ENCODE measurements around the gene TRMT10B.
A peak's percentile ranks its signal among the peaks of the same experiment; 100 is the strongest.
"Not testable (repeated sequence)": the region's sequence is repeated elsewhere in the genome, so short reads cannot be mapped to it uniquely, and the experiment has no call there.

Gene TRMT10B

DNA sequence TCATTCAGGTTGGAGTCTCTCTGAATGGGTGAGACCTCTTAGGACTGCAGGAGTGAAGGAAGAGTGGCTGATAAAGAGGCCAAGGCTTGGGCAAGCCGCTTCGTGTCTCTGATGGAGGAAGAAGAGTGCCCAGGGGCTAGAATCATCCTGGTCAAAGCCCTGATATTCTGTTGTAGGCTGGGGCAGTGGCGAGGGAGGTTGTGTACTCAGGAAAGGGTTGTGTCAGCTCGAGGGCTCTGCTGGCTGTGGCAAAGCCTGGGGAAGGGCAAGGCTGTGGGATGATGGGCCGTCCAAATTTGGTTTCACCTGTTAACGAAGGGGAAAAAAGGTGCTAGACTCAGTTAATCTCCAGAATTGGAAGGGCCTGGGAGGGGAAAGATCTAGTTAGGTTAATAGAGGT is 2.4 kb upstream of the TRMT10B start:
- DNase-seq, result no peak

GRCh38 chr9:37751704-37752103 is 1.9 kb upstream of the TRMT10B start:
- DNase-seq, result not testable (repeated sequence)

DNA sequence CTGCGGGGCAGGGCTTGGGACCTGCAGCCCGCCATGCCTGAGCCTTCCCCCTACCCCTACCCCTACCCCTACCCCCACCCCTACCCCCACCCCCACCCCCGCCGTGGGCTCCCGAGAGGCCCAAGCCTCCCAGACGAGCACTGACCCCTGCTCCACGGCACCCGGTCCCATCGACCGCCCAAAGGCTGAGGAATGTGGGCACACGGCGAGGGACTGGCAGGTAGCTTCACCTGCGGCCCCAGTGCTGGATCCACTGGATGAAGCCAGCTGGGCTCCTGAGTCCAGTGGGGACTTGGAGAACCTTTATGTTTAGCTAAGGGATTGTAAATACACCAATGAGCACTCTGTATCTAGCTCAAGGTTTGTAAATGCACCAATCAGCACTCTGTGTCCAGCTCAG is 1.5 kb upstream of the TRMT10B start:
- DNase-seq, result not testable (repeated sequence)

DNA sequence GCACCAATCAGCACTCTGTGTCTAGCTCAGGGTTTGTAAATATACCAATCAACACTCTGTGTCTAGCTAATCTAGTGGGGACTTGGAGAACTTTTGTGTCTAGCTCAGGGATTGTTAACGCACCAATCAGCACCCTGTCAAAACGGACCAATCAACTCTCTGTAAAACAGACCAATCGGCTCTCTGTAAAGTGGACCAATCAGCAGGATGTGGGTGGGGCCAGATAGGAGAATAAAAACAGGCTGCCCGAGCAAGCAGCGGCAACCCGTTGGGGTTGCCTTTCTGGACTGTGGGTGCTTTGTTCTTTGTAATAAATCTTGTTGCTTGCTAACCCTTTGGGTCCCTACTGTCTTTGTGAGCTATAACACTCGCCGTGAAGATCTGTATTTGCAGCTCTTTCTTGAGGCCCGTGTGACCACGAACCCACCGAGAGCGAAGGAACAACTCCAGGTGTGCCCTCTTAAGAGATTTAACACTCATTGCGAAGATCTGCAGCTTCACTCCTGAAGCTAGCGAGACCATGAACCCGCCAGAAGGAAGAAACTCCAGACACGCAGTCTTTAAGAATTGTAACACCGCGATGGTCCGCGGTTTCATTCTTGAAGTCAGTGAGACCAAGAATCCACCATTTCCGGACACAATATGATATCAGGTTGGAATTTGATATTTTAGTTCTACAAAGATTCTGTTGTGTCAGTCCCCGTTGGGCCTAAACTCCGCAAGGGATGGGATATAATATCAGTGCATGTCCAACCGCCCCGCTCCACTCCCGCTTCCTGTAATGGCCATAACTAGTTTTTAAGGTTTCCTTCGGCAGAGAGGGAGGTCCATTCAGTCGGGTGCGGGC is 740 bp upstream of the TRMT10B start:
- DNase-seq, result no peak

- DNase-seq, result no peak
Measured at GRCh38 chr9:37758747-37759146, 5.1 kb downstream of the TRMT10B start.

- DNase-seq, result no peak
Measured at GRCh38 chr9:37760416-37761161, 7.0 kb downstream of the TRMT10B start.

- no peak for DNase-seq
Measured at GRCh38 chr9:37761511-37761910, 7.9 kb downstream of the TRMT10B start.

DNA sequence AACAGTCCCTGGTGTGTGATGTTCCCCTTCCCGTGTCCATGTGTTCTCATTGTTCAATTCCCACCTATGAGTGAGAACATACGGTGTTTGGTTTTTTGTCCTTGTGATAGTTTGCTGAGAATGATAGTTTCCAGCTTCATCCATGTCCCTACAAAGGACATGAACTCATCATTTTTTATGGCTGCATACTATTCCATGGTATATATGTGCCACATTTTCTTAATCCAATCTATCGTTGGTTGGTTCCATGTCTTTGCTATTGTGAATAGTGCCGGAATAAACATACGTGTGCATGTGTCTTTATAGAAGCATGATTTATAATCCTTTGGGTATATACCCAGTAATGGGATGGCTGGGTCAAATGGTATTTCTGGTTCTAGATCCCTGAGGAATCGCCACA is 11.7 kb downstream of the TRMT10B start:
- DNase-seq, result not testable (repeated sequence)

GRCh38 chr9:37769306-37769705 is 15.7 kb downstream of the TRMT10B start:
- DNase-seq, result no peak

- DNase-seq, result no peak
Measured at GRCh38 chr9:37769995-37770394, 16.4 kb downstream of the TRMT10B start.

DNA sequence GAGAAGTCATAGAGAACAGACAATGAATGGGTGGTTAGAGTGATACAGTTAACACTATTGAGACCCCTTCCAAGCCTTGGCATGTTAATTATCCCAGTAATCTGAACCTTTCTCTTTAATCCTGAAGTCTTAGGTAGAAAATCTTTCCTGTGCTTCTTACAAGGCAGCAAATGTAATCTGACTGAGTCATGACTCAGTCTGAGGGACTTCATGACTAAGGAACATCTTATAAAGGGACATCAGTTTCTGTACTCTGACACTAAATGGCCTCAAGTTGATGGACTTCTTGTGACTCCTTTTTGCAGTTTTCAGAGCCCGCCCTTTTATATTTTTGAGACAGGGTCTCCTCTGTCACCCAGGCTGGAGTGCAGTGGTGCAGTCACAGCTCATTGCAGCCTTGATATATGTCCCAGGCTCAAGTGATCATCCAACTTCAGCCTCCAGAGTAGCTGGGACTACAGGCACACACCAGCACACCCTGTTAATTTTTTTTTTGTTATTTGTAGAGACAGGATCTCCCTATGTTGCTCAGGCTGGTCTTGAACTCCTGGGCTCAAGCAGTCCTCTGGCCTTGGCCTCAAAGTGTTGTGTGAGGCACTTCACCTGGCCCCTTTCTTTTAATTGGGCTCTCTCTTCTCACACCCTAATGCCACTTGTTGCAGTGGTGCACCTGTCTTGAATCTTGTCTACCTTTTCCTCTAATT is 21.8 kb downstream of the TRMT10B start:
- DNase-seq, result no peak

GRCh38 chr9:37776328-37776727 is 22.7 kb downstream of the TRMT10B start:
- no peak for DNase-seq

DNA sequence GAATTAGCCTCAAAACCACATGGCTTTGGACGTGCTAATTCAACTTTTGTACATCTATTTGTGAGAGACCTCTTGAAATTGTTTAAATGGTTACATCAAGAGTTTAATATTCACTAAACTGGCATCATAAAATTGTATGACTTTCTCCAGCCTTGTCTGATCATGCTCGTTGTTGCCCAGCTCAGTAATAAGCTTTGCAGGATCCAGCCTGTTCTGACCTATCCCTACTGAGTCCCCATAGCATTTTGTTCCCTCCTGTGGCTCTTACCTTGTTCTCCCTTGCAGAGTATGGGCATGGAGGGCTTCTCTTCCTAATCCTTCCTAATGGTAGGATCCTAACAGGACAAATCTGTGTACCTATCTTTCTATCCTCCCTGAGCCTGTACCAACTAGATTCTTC is 24.9 kb downstream of the TRMT10B start:
- DNase-seq, result no peak

DNA sequence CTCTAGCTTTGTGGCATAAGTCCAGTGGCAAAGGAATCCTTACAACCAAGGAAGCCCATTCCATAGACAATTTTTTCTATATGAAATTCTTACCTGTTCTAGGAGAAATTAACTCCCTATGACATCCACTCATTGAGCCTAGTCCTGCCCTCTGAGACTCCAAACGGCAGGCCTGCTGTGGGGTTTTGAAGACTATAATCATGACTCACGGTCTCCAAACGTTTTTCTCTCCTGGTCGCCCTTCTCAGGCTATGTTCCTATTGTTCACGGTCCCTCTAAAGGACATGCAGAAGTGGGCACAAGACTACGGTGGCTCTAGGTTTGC is 30.6 kb downstream of the TRMT10B start:
- no peak for DNase-seq

DNA sequence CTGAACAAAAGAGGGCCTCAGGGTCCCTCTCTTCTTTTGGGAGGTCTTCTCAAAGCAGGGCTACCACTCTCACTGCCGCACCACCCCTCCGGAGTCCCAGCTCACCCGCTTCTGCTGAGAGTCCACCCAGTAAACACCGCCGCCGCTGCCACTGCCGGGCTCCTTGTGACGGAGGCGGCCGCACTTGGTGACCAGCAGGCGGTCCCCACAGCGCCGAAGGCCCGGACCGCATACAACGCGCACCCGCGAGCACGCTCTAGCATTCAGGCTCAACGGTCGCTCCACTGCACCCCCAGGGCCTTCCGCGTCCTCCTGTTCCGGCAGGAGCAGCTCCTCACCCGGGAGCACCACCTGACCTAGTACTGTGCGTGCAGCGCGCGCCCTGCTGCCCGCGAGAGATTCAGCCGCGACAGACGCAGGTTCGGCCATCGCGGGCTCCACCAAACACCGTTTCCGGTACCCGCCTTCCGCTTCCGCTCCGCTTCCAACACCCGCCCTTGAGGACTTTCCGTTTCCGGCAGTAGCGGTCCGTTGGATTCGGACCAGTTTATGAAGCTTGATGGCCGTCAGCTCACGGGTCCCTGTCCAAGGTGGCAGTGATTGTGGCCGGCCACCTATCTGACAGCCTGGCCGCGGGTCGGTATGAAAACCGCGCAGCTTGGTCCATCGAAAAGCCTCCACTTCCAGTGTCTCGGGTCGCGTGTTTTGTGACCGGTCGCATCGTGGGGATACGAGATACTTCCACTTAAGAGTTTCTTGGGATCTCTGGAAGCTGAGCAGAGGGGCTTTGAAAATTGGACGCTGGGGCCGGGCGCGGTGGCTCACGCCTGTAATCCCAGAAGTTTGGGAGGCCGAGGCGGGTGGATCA is 31.2 kb downstream of the TRMT10B start, which contains the start of gene EXOSC3:
Gene EXOSC3 (minus strand): TSS at position 449 of the 868 bp plus-strand sequence. CDS start 20 bp downstream, at position 429.
- peak; percentile 88 for DNase-seq

DNA sequence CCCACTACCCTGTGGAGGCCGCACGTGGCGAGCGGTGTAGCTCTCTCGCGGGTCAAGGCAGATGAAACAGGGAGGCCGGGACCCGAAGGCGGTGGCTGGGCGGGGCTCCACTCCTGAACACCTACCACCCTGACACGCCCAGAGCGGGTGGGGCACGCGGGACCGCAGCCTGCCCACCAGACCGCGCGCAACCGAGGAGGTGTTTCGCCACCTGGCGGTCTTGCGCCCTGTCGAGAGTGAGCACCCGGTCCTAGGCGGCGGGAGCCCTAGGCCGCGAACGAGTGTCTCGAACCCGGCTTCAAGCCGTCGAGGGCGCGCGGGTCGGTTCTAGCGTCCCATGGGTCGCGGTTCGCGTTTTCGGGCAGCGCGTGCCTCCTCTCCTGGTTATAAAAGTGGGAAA is 33.5 kb downstream of the TRMT10B start:
- no peak for DNase-seq

GRCh38 chr9:37788332-37788731 is 34.7 kb downstream of the TRMT10B start:
- no peak for DNase-seq

GRCh38 chr9:37790096-37790495 is 36.5 kb downstream of the TRMT10B start:
- no peak for DNase-seq

- DNase-seq, result no peak
Measured at GRCh38 chr9:37792122-37792521, 38.5 kb downstream of the TRMT10B start.

DNA sequence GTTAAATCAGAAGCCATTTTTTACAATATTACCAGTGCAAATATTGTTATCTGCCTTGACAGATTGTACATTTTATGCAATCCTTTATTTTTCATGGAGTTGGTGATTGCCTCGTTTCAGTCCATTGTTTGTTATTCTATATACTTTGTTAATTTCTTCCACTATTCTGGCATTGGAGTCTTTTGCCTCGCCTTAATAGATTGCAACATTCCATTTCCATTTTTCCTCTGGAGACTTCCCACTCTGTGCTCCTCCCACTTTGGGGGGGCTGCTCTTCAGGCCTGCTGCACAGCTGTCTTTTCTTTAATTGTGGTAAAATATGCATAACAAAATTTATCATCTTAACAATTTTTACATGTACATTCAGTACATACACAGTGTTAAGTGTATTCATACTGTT is 42.6 kb downstream of the TRMT10B start:
- DNase-seq, result no peak

DNA sequence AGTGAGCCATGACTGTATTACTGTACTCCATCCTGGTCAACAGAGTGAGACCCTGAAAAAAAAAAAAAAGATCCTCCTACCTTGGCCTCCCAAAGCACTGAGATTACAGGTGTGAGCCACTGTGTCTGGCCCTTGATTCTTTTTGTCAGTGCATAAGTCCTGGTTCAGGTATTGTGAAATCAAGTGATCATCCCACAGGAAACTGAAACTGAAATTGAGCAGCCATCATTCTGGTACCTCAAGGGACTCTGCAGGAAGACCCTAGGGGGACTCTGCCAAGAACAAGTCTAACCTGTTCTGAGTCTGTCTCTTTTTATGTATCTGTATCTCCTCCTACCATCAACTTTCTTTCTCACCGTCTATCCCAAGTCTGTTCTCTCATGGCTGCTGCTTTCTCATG is 45.1 kb downstream of the TRMT10B start:
- no peak for DNase-seq

DNA sequence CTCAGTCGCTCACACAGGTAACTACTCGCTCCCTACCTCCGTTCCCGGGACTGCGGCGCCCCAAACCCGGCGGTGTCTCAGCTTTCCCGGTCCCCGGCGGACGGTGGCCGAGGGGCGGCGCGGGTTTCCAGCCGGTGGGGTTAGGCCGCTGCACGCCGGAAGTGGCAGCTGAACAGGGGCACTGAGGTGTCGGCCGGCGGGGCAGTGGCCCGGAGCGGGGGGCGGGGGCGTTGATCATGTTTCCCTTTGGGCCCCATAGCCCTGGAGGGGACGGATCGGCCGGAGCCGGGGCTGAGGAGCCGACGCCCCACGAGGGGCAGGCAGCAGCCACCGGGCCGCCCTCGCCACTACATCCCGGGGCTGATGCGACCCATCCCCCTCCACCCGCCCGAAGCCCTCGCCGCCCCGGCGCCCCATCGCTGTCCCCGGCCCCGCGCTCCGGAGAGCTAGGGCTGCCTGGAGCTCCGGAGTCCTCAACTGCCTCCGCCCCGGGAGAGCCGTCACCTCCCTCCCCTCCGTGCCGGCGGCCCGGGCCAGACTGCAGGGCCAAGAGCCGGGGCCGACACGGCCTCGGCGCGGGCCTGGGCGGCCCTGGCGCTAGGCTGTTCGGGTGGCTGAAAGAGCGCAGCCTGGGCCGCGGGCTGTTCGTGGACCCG is 47.2 kb downstream of the TRMT10B start, which contains the start of gene DCAF10:
Gene DCAF10 (plus strand): TSS at position 167 of the 656 bp plus-strand sequence. CDS start 70 bp downstream, at position 237.
- peak; percentile 95 for DNase-seq

Measured in right kidney (tissue), 1 donor.